H9 (cell line): Measurements from ENCODE around the gene ADAMTS3. TPM values are rescaled to one million over a fixed set of nuclear protein-coding genes. Genes with fewer than 3 reads are reported as not detected.

ENCODE experiments used
- DNase-seq: peaks from one replicate; pipeline ENCODE4 v3.0.0-alpha.2; 2017
- H2AFZ ChIP-seq: one replicate; pipeline ENCODE4 v1.6.1; 2013; ENCODE audit warnings: mild to moderate bottlenecking, low read length, control low read depth, moderate library complexity
- H2AK5ac ChIP-seq: 2 replicates; pipeline ENCODE4 v1.6.1; 2013; ENCODE audit warnings: low read length, control low read depth, mixed read lengths; ENCODE audit not compliant: insufficient read length
- H2BK120ac ChIP-seq: one replicate; pipeline ENCODE4 v1.6.1; 2013; ENCODE audit warnings: low read depth, mild to moderate bottlenecking, low read length, control low read depth, inconsistent platforms; ENCODE audit not compliant: poor library complexity, severe bottlenecking
- H2BK12ac ChIP-seq: 2 replicates; pipeline ENCODE4 v1.6.1; 2013; ENCODE audit warnings: low read length, control low read depth, mixed read lengths, low read depth; ENCODE audit not compliant: insufficient read length
- H2BK15ac ChIP-seq: 2 replicates; pipeline ENCODE4 v1.6.1; 2013; ENCODE audit warnings: low read depth, low read length, control low read depth
- H2BK20ac ChIP-seq: one replicate; pipeline ENCODE4 v1.6.1; 2013; ENCODE audit warnings: low read depth, mild to moderate bottlenecking, low read length, control low read depth, inconsistent platforms; ENCODE audit not compliant: poor library complexity, severe bottlenecking
- H2BK5ac ChIP-seq: 2 replicates; pipeline ENCODE4 v1.6.1; 2013; ENCODE audit warnings: low read length, control low read depth, mixed read lengths; ENCODE audit not compliant: insufficient read length
- H3K14ac ChIP-seq: 2 replicates; pipeline ENCODE4 v1.6.1; 2013; ENCODE audit warnings: low read length, control low read depth; ENCODE audit not compliant: insufficient read depth
- H3K18ac ChIP-seq: 2 replicates; pipeline ENCODE4 v1.6.1; 2013; ENCODE audit warnings: low read depth, mild to moderate bottlenecking, mixed read lengths, low read length, control low read depth; ENCODE audit not compliant: insufficient read length
- H3K23ac ChIP-seq: 2 replicates; pipeline ENCODE4 v1.6.1; 2013; ENCODE audit warnings: low read length, control low read depth, mixed read lengths, low read depth; ENCODE audit not compliant: insufficient read length
- H3K23me2 ChIP-seq: 2 replicates; pipeline ENCODE4 v1.6.1; 2013; ENCODE audit warnings: low read depth, mild to moderate bottlenecking, mixed read lengths, low read length, control low read depth; ENCODE audit not compliant: insufficient read length, poor library complexity, severe bottlenecking
- H3K27ac ChIP-seq: 2 replicates; pipeline ENCODE4 v1.5.1; 2013; ENCODE audit warnings: low read length, control low read depth, mixed read lengths, low read depth; ENCODE audit not compliant: insufficient read length
- H3K27me3 ChIP-seq: 2 replicates; pipeline ENCODE4 v1.6.1; 2013; ENCODE audit warnings: low read length, control low read depth, inconsistent platforms; ENCODE audit not compliant: insufficient read depth
- H3K4ac ChIP-seq: 2 replicates; pipeline ENCODE4 v1.6.1; 2013; ENCODE audit warnings: low read depth, mild to moderate bottlenecking, control low read depth, inconsistent platforms, low read length, moderate library complexity
- H3K4me1 ChIP-seq: 2 replicates; pipeline ENCODE4 v1.6.1; 2013; ENCODE audit warnings: low read length, control low read depth, inconsistent platforms; ENCODE audit not compliant: insufficient read depth
- H3K4me2 ChIP-seq: 2 replicates; pipeline ENCODE4 v1.6.1; 2013; ENCODE audit warnings: low read length, control low read depth, mixed read lengths; ENCODE audit not compliant: insufficient read length, insufficient read depth
- H3K56ac ChIP-seq: 2 replicates; pipeline ENCODE4 v1.6.1; 2013; ENCODE audit warnings: low read depth, mild to moderate bottlenecking, mixed read lengths, low read length, control low read depth; ENCODE audit not compliant: insufficient read length
- H3K79me1 ChIP-seq: 2 replicates; pipeline ENCODE4 v1.6.1; 2013; ENCODE audit warnings: low read depth, mild to moderate bottlenecking, moderate library complexity, low read length, control low read depth, inconsistent platforms; ENCODE audit not compliant: insufficient read depth, poor library complexity, severe bottlenecking
- H3K79me2 ChIP-seq: 2 replicates; pipeline ENCODE4 v1.6.1; 2013; ENCODE audit warnings: low read length, control low read depth, inconsistent platforms; ENCODE audit not compliant: insufficient read depth
- H3K9ac ChIP-seq: 2 replicates; pipeline ENCODE4 v1.6.1; 2013; ENCODE audit warnings: low read length, control low read depth, mixed read lengths; ENCODE audit not compliant: insufficient read length; ENCODE audit errors: extremely low read depth
- H3K9me3 ChIP-seq: one replicate; pipeline ENCODE4 v1.6.1; 2013; ENCODE audit warnings: low read depth, low read length, inconsistent platforms; ENCODE audit not compliant: control insufficient read depth
- H3T11ph ChIP-seq: one replicate; pipeline ENCODE4 v1.6.1; 2013; ENCODE audit warnings: mild to moderate bottlenecking, low read length, control low read depth, inconsistent platforms
- H4K20me1 ChIP-seq: one replicate; pipeline ENCODE4 v1.6.1; 2013; ENCODE audit not compliant: control insufficient read depth, insufficient read length, insufficient read depth
- H4K5ac ChIP-seq: 2 replicates; pipeline ENCODE4 v1.6.1; 2013; ENCODE audit warnings: low read depth, mild to moderate bottlenecking, mixed read lengths, low read length, control low read depth; ENCODE audit not compliant: insufficient read length
- H4K8ac ChIP-seq: replicated peaks from 2 replicates; pipeline ENCODE4 v1.6.1; 2013; ENCODE audit warnings: low read length, control low read depth, mixed read lengths, low read depth; ENCODE audit not compliant: insufficient read length
- H4K91ac ChIP-seq: 2 replicates; pipeline ENCODE4 v1.6.1; 2013; ENCODE audit warnings: low read depth, mild to moderate bottlenecking, moderate library complexity, mixed read lengths, low read length, control low read depth; ENCODE audit not compliant: insufficient read length
- H3K27ac Mint-ChIP-seq, 3 experiments: 2 replicates in 2 of 3; 3 replicates in 1 of 3; pipeline ENCODE4 v1.8.0; 2020 to 2021; ENCODE audit warnings: mixed read lengths in 3 of 3, mild to moderate bottlenecking in 1 of 3, moderate library complexity in 1 of 3
- H3K27me3 Mint-ChIP-seq: 2 replicates; pipeline ENCODE4 v1.8.0; 2021; ENCODE audit warnings: low read depth, mild to moderate bottlenecking, moderate library complexity, mixed read lengths
- H3K36me3 Mint-ChIP-seq, 3 experiments: 2 replicates in 2 of 3; 3 replicates in 1 of 3; pipeline ENCODE4 v1.8.0; 2020 to 2021; ENCODE audit warnings: low read depth in 3 of 3, mixed read lengths in 3 of 3; ENCODE audit not compliant: insufficient read depth in 1 of 3
- H3K4me1 Mint-ChIP-seq, 2 experiments: 2 replicates each; pipeline ENCODE4 v1.8.0; 2020; ENCODE audit warnings: mixed read lengths in 2 of 2
- H3K4me3 Mint-ChIP-seq, 2 experiments: 2 replicates in 1 of 2; 3 replicates in 1 of 2; pipeline ENCODE4 v1.8.0; 2020 to 2021; ENCODE audit warnings: mild to moderate bottlenecking in 2 of 2, mixed read lengths in 2 of 2, moderate library complexity in 1 of 2
- H3K9me3 Mint-ChIP-seq, 2 experiments: 2 replicates in 1 of 2; 3 replicates in 1 of 2; pipeline ENCODE4 v1.8.0; 2020; ENCODE audit warnings: mild to moderate bottlenecking in 2 of 2, mixed read lengths in 2 of 2, moderate library complexity in 1 of 2
- CTCF ChIP-seq: fragments of 200-600 bp; sonication (generic); conservative IDR thresholded peaks from 3 replicates; pipeline ENCODE4 v1.8.0; 2021; ENCODE audit warnings: antibody characterized with exemption, mild to moderate bottlenecking
- WGBS: extraction: QIAGEN DNeasy Blood & Tissue Kit; methylation state at CpG from one replicate; pipeline ENCODE4 v1.1.7; 2013; ENCODE audit warnings: missing lambda C conversion rate, low lambda C conversion rate, mixed read lengths; ENCODE audit not compliant: insufficient read length; ENCODE audit errors: extremely low coverage; 5-methylcytosine and 5-hydroxymethylcytosine counted together
- total RNA-seq: library from RNA; stranded (reverse); gene quantifications from 2 replicates; pipeline ENCODE4 v1.2.1, GENCODE V29; 2021

The ADAMTS3 gene
- total RNA-seq, 1 experiment from 2014 or later = 1.1 TPM

- H3K4me1 Mint-ChIP-seq = no peaks in the 10 kb centered on the region
- no peaks in the 10 kb centered on the region for H3K36me3 Mint-ChIP-seq
- Histone ChIP-seq H3T11ph (no peak overlapping the region), H3K23ac (no peak overlapping the region), H3K79me1 (no peaks in the 10 kb centered on the region), H3K14ac (no peak overlapping the region), H4K8ac (no peak overlapping the region), H2BK20ac (no peak overlapping the region), H3K4me1 (no peaks in the 10 kb centered on the region), H3K4me2 (no peak overlapping the region), H3K18ac (no peak overlapping the region), H4K91ac (no peak overlapping the region), H3K27ac (no peak overlapping the region), H2AFZ (no peak overlapping the region), H4K5ac (no peak overlapping the region), H3K4ac (no peak overlapping the region), H3K23me2 (no peaks in the 10 kb centered on the region), H3K27me3 (no peaks in the 10 kb centered on the region), H2BK12ac (no peak overlapping the region), H2AK5ac (no peak overlapping the region), H2BK5ac (no peak overlapping the region), H3K9me3 (no peaks in the 10 kb centered on the region), H3K79me2 (no peaks in the 10 kb centered on the region), H4K20me1 (no peaks in the 10 kb centered on the region), H2BK15ac (no peak overlapping the region), H3K9ac (no peak overlapping the region), H3K56ac (no peak overlapping the region), H2BK120ac (no peak overlapping the region)
- no peak overlapping the region for H3K4me3 Mint-ChIP-seq
- H3K27ac Mint-ChIP-seq = no peak overlapping the region
- no peaks in the 10 kb centered on the region for H3K9me3 Mint-ChIP-seq
- no peak for DNase-seq
- no peaks in the 10 kb centered on the region for H3K27me3 Mint-ChIP-seq
- no peak for TF ChIP-seq CTCF
- WGBS = no CpG with 5 or more reads among the region's 4 CpGs
Observed at GRCh38 chr4:72365981-72366380, 203.0 kb downstream of the ADAMTS3 start.
